ENCODE data around the gene SF1. TPM values are rescaled to one million over a fixed set of nuclear protein-coding genes. Genes with fewer than 3 reads are reported as not detected.

The SF1 gene
- total RNA-seq, 1 experiment from 2014 or later: 386 TPM

DNA sequence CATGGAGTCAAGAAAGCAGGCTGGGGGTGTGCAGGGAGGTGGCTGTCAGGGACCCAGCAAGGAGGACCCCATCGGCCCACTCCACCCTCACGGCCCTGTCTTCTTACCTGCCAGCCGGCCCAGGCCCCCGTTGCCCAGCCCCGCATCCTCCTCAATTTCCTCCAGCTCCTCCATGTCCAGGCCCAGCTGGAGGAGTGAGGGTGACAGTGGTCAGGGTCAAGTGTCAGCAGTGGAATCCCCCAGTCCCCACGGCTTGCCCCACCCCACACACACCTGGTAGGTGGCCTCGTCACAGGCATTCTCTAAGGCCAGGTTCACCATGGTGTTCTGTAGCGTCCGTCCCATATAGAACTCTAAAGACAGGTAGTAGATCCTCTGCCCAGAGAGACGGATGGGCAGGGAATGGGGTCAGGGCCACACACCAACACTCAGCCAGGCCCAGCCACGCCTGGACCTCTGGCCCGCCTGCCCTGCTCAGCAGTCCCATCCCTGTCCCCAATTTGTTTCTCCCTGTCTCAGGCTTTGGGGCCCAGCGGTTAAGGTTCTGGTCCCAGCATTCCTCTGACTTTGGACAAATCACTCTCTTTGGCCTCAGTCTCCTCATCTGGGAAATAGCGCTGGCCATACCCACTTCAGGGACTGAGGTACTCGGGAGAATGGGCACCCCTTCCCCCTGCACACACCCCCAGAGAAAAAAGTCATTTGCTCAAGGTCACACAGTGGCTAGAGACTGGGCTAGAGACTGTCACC lies 19.8 kb downstream of the SF1 start:
- Mint-ChIP-seq H3K27ac (ENCODE audit: unreplicated experiment) (peak overlapping the region; percentile 55), H3K9me3 (ENCODE audit: unreplicated experiment) (no peaks in the 10 kb centered on the region), H3K4me1 (ENCODE audit: low read depth, unreplicated experiment) (no peaks in the 10 kb centered on the region), H3K36me3 (ENCODE audit: insufficient read depth, unreplicated experiment) (peaks cover 54% of the 10 kb centered on the region), H3K4me3 (ENCODE audit: unreplicated experiment) (no peak overlapping the region), H3K27me3 (ENCODE audit: insufficient read depth, unreplicated experiment) (no peaks in the 10 kb centered on the region)
- no peaks in the 10 kb centered on the region for H3K36me3 ChIP-seq (ENCODE audit: control insufficient read depth, insufficient read depth, low read length)
- H3K9me3 ChIP-seq: no peaks in the 10 kb centered on the region
- H3K27me3 ChIP-seq (replicated peaks; ENCODE audit: control insufficient read depth, insufficient read depth, low read length): no peaks in the 10 kb centered on the region
- H3K4me3 ChIP-seq (ENCODE audit: low read depth, low read length): no peak overlapping the region
- peak in 1 of 2 experiments; percentile 32 for DNase-seq
- no peaks in the 10 kb centered on the region for H3K4me1 ChIP-seq
- no TSS peak for BruUV-seq (replicated peaks)
- POLR2A ChIA-PET: no interaction called here
- intact Hi-C loops (cut with micrococcal nuclease; ENCODE audit: unreplicated experiment): no loop called here
- TF ChIP-seq, protein P1, sequence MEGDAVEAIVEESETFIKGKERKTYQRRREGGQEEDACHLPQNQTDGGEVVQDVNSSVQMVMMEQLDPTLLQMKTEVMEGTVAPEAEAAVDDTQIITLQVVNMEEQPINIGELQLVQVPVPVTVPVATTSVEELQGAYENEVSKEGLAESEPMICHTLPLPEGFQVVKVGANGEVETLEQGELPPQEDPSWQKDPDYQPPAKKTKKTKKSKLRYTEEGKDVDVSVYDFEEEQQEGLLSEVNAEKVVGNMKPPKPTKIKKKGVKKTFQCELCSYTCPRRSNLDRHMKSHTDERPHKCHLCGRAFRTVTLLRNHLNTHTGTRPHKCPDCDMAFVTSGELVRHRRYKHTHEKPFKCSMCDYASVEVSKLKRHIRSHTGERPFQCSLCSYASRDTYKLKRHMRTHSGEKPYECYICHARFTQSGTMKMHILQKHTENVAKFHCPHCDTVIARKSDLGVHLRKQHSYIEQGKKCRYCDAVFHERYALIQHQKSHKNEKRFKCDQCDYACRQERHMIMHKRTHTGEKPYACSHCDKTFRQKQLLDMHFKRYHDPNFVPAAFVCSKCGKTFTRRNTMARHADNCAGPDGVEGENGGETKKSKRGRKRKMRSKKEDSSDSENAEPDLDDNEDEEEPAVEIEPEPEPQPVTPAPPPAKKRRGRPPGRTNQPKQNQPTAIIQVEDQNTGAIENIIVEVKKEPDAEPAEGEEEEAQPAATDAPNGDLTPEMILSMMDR (IDR thresholded peaks at IDR 0.05; ENCODE audit: insufficient read depth in 1 of 2, low read depth in 1 of 2, low read length in 1 of 2, severe bottlenecking in 1 of 2, unreplicated experiment in 1 of 2): no peak
- CTCF ChIA-PET: interaction anchor here (0.6 kb wide), 1 partner anchor 975 kb away, joined by 4 read pairs; no protein-coding TSS in a partner anchor

DNA sequence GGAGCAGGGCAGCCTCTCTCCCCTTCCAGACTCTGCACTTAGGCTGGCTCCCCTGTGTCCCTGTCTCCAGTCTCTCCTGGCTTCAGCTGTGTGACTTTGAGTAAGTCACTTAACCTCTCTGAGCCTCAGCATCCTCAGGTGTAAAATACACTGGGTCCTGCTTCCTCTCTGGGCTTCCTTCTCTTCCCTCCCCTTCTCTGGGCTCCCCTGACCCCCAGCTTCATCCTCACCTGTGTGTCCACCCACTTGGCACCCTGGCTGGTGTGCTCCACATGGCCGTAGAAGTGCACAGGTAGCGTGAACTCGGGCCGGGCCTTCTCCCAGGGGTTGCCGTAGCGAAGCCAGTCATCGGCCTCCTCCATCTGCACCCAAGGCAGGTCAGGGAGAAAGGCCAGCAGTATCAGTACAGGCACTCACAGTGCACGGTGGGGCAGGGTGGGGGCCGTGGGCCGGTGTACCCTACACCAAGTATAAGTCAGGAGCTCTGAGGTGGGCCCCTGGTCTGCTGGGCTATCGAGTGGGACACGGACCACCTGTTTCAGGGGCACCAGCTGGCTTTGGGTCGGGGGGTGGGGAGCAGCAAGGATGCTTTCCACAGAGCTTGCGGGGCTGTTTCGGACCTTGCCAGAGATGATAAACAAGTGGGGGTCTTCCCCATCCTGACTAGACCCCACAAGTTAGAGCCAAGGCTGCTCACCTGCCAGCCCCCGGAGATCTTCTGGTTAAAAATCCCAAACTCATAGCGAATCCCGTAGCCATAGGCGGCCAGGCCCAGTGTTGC lies 20.6 kb downstream of the SF1 start:
- Mint-ChIP-seq H3K36me3 (ENCODE audit: insufficient read depth, unreplicated experiment) (peaks cover 46% of the 10 kb centered on the region), H3K27me3 (ENCODE audit: insufficient read depth, unreplicated experiment) (no peaks in the 10 kb centered on the region), H3K4me3 (ENCODE audit: unreplicated experiment) (no peak overlapping the region), H3K27ac (ENCODE audit: unreplicated experiment) (peak overlapping the region; percentile 55), H3K9me3 (ENCODE audit: unreplicated experiment) (no peaks in the 10 kb centered on the region), H3K4me1 (ENCODE audit: low read depth, unreplicated experiment) (no peaks in the 10 kb centered on the region)
- H3K27me3 ChIP-seq (replicated peaks; ENCODE audit: control insufficient read depth, insufficient read depth, low read length): no peaks in the 10 kb centered on the region
- ChIA-PET CTCF (no interaction called here), POLR2A (no interaction called here)
- no peaks in the 10 kb centered on the region for H3K36me3 ChIP-seq (ENCODE audit: control insufficient read depth, insufficient read depth, low read length)
- TF ChIP-seq, protein P1 (IDR thresholded peaks at IDR 0.05; ENCODE audit: insufficient read depth in 1 of 2, low read depth in 1 of 2, low read length in 1 of 2, severe bottlenecking in 1 of 2, unreplicated experiment in 1 of 2): no peak
- intact Hi-C loops (cut with micrococcal nuclease; ENCODE audit: unreplicated experiment): no loop called here
- no peak overlapping the region for H3K4me3 ChIP-seq (ENCODE audit: low read depth, low read length)
- DNase-seq: peak in 1 of 2 experiments; percentile 34
- BruUV-seq (replicated peaks): no TSS peak
- no peaks in the 10 kb centered on the region for H3K9me3 ChIP-seq
- no peaks in the 10 kb centered on the region for H3K4me1 ChIP-seq

DNA sequence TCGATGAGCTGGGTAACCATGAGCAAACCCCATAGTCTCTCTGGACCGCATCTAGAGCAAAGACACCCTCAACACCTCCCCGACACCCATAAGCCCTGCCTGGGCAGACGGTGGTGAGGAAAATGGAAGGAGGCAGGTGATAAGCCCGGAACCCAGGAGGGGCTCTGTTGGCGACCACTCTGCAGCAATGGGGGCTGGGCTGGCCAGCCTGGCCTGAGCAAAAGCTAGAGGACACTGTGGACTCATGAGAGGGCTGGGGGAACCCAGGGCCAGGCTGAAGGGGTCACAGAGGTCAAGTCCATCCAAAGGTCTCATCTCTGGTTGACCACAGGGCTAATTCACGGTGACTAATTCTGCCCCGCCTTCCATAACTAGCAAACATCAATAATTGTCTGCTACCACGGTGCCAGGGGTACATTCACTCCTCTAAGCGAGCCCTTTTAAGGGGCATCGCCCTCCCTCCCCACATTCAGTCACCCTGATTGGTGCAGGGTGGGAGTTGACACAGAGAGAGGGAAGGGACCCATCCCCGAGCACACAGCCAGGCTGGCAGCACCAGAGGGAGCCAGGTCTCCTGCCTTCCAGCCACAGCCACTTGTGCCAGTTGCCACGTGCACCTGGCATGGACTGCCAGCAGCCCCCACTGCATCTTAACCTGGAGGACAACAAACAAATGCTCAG lies 22.5 kb downstream of the SF1 start:
- H3K9me3 Mint-ChIP-seq (ENCODE audit: unreplicated experiment): no peaks in the 10 kb centered on the region
- peaks cover 27% of the 10 kb centered on the region for H3K36me3 Mint-ChIP-seq (ENCODE audit: insufficient read depth, unreplicated experiment)
- ChIA-PET CTCF (no interaction called here), POLR2A (no interaction called here)
- H3K4me3 ChIP-seq (ENCODE audit: low read depth, low read length): no peak overlapping the region
- H3K4me3 Mint-ChIP-seq (ENCODE audit: unreplicated experiment): no peak overlapping the region
- DNase-seq: peak in 1 of 2 experiments; percentile 35
- no peaks in the 10 kb centered on the region for H3K27me3 Mint-ChIP-seq (ENCODE audit: insufficient read depth, unreplicated experiment)
- intact Hi-C loops (cut with micrococcal nuclease; ENCODE audit: unreplicated experiment): no loop called here
- no peaks in the 10 kb centered on the region for H3K36me3 ChIP-seq (ENCODE audit: control insufficient read depth, insufficient read depth, low read length)
- no peaks in the 10 kb centered on the region for H3K27me3 ChIP-seq (replicated peaks; ENCODE audit: control insufficient read depth, insufficient read depth, low read length)
- H3K4me1 Mint-ChIP-seq (ENCODE audit: low read depth, unreplicated experiment): no peaks in the 10 kb centered on the region
- no peaks in the 10 kb centered on the region for H3K4me1 ChIP-seq
- H3K9me3 ChIP-seq: no peaks in the 10 kb centered on the region
- TF ChIP-seq, protein P1 (IDR thresholded peaks at IDR 0.05; ENCODE audit: insufficient read depth in 1 of 2, low read depth in 1 of 2, low read length in 1 of 2, severe bottlenecking in 1 of 2, unreplicated experiment in 1 of 2): no peak
- H3K27ac Mint-ChIP-seq (ENCODE audit: unreplicated experiment): no peak overlapping the region
- no TSS peak for BruUV-seq (replicated peaks)
